Calu3 (cell line): ENCODE results near the gene RAB3IP. TPM values are rescaled to one million over a fixed set of nuclear protein-coding genes. Genes with fewer than 3 reads are reported as not detected.

ENCODE experiments used
- BruUV-seq: library from RNA; stranded (reverse); fragments of 400-500 nt; replicated peaks from 2 replicates; lab custom pipeline; 2021; lab: Mats Ljungman, UMichigan
- CTCF ChIA-PET: fragments of 300-600 bp; sonication (Branson Sonifier 250); formaldehyde crosslinking; loops from one replicate; lab custom pipeline; 2022; ENCODE audit warnings: antibody characterized with exemption; lab: Charles Lee
- DNase-seq: peaks from one replicate; pipeline ENCODE4 v3.0.0; 2022
- H3K27ac Mint-ChIP-seq: one replicate; pipeline ENCODE4 v1.8.0; 2022; ENCODE audit warnings: mixed read lengths; ENCODE audit not compliant: unreplicated experiment
- H3K27me3 Mint-ChIP-seq: one replicate; pipeline ENCODE4 v1.8.0; 2022; ENCODE audit warnings: mixed read lengths; ENCODE audit not compliant: unreplicated experiment
- H3K36me3 Mint-ChIP-seq: one replicate; pipeline ENCODE4 v1.8.0; 2022; ENCODE audit warnings: mild to moderate bottlenecking, moderate library complexity, mixed read lengths; ENCODE audit not compliant: insufficient read depth, unreplicated experiment
- H3K4me1 Mint-ChIP-seq: one replicate; pipeline ENCODE4 v1.8.0; 2022; ENCODE audit warnings: mild to moderate bottlenecking, low read depth, mixed read lengths; ENCODE audit not compliant: unreplicated experiment
- H3K4me3 Mint-ChIP-seq: one replicate; pipeline ENCODE4 v1.8.0; 2022; ENCODE audit warnings: mild to moderate bottlenecking, low read depth, moderate library complexity, mixed read lengths; ENCODE audit not compliant: unreplicated experiment
- H3K9me3 Mint-ChIP-seq: one replicate; pipeline ENCODE4 v1.8.0; 2022; ENCODE audit warnings: low read depth, mixed read lengths; ENCODE audit not compliant: unreplicated experiment
- intact Hi-C: fragments of 100-400 bp; cut with micrococcal nuclease; formaldehyde crosslinking; loops from one replicate; pipeline ENCODE4 v1.10.0; 2022; ENCODE audit not compliant: unreplicated experiment
- total RNA-seq: library from RNA; stranded (reverse); gene quantifications from 2 replicates; pipeline ENCODE4 v1.2.3, GENCODE V29; 2022
- TF ChIP-seq, protein P1 (sequence below): fragments of 200-600 bp; IDR thresholded peaks from one replicate; pipeline ENCODE4 v1.8.0; 2022; ENCODE audit warnings: antibody characterized with exemption; ENCODE audit not compliant: unreplicated experiment

Gene RAB3IP
- total RNA-seq, 1 experiment from 2014 or later = 101 TPM

DNA sequence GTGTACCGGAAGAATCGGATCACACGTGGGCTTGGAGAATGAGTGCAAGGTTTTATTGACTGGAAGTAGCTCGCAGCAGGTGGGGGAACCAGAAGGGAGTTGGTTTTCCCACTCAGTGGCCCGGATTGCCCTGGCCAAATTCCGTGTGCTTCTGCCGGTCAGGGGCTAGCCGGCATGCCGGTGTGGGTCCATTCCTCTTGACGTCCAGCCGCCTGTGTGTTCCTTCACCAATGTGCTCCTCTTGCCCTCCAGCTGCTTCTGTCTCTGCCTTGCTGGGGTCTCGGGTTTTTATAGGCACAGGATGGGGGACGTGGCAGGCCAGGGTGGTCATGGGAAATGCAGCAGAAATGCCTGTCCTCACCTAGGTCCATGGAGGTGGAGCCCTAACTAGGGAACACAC lies 97.4 kb downstream of the RAB3IP start:
- CTCF ChIA-PET = no interaction called here
- Mint-ChIP-seq H3K4me1 (peaks cover 71% of the 10 kb centered on the region), H3K9me3 (no peaks in the 10 kb centered on the region), H3K27ac (no peak overlapping the region), H3K27me3 (no peaks in the 10 kb centered on the region), H3K36me3 (peaks cover 20% of the 10 kb centered on the region), H3K4me3 (no peak overlapping the region)
- no TSS peak for BruUV-seq
- TF ChIP-seq, protein P1, sequence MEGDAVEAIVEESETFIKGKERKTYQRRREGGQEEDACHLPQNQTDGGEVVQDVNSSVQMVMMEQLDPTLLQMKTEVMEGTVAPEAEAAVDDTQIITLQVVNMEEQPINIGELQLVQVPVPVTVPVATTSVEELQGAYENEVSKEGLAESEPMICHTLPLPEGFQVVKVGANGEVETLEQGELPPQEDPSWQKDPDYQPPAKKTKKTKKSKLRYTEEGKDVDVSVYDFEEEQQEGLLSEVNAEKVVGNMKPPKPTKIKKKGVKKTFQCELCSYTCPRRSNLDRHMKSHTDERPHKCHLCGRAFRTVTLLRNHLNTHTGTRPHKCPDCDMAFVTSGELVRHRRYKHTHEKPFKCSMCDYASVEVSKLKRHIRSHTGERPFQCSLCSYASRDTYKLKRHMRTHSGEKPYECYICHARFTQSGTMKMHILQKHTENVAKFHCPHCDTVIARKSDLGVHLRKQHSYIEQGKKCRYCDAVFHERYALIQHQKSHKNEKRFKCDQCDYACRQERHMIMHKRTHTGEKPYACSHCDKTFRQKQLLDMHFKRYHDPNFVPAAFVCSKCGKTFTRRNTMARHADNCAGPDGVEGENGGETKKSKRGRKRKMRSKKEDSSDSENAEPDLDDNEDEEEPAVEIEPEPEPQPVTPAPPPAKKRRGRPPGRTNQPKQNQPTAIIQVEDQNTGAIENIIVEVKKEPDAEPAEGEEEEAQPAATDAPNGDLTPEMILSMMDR = no peak
- DNase-seq = no peak
- intact Hi-C loops = no loop called here

GRCh38 chr12:69837191-69837590 lies 98.5 kb downstream of the RAB3IP start:
- no TSS peak for BruUV-seq
- Mint-ChIP-seq H3K27me3 (no peaks in the 10 kb centered on the region), H3K4me3 (peak overlapping the region; percentile 15), H3K27ac (peak overlapping the region; percentile 41), H3K9me3 (no peaks in the 10 kb centered on the region), H3K4me1 (peaks cover 76% of the 10 kb centered on the region), H3K36me3 (peaks cover 20% of the 10 kb centered on the region)
- CTCF ChIA-PET = no interaction called here
- DNase-seq = peak; percentile 37
- TF ChIP-seq, protein P1 = no peak
- intact Hi-C loops = no loop called here

DNA sequence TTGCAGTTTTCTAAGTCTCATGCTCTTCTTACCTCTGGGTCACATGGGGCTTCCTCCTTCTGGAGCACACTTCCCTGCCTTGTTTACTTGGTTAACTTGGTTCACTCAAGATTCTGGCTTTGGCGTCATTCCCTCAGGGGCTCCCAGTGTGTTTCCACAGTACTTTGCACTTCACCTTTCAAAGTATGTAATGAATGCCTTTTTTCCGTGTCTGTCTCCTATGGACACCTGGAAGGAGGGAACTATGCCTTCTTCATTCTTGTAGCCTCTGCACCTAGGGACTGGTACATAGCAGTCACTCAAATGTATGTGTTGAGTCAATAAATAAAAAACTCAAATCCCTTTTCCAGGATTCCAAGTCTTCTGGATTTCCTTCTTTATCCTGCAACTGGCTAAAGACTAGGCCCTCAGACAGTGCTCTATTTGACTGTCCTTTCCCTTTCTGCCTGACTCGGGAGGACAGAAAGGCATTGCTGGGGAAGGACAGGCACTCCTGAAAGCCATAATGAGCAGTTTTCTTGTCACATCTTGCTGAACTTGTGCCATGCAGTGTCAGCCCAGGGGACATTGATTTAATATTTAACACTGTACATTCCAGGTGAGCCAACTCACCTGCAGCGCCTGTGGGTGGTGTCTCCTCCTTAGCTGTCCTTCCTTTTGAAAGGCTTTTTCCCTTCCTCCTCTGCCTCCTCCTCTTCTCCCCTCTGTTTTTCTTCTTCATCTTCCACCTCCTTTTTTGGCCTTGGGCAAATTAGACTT lies 99.2 kb downstream of the RAB3IP start:
- TF ChIP-seq, protein P1 = no peak
- BruUV-seq = no TSS peak
- intact Hi-C loops = no loop called here
- Mint-ChIP-seq H3K27me3 (no peaks in the 10 kb centered on the region), H3K27ac (peak overlapping the region; percentile 41), H3K4me3 (peak overlapping the region; percentile 15), H3K9me3 (no peaks in the 10 kb centered on the region), H3K4me1 (peaks cover 76% of the 10 kb centered on the region), H3K36me3 (peaks cover 16% of the 10 kb centered on the region)
- CTCF ChIA-PET = interaction anchor here (0.5 to 1.2 kb wide), 2 partner anchors 21 to 39 kb away, joined by 3 to 5 read pairs; no protein-coding TSS in a partner anchor
- peak; percentile 61 for DNase-seq

DNA sequence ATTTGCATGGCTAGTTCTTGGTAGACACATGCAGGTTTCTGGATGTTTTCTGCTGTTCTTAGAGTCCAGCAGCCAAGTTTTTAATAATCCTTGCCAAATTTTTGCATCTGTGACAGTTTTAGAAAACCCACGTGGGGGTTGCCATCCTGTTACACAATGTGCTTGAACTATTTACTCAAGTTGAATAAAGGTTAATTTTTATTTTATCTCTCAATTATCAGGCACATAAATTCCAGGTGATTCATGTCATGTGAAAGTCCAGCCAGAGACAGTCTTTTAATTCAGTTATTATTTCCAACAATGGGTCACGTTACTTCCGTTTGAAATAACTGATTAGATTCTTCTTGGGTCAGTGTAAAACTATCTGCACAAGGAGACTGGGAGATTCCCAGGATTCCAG lies 102.1 kb downstream of the RAB3IP start:
- H3K9me3 Mint-ChIP-seq = no peaks in the 10 kb centered on the region
- no TSS peak for BruUV-seq
- CTCF ChIA-PET = interaction anchor here (1.5 kb wide), 1 partner anchor 12 kb away, joined by 3 read pairs; no protein-coding TSS in a partner anchor
- TF ChIP-seq, protein P1 = no peak
- no peaks in the 10 kb centered on the region for H3K27me3 Mint-ChIP-seq
- intact Hi-C loops = no loop called here
- H3K36me3 Mint-ChIP-seq = peaks cover 12% of the 10 kb centered on the region
- H3K4me1 Mint-ChIP-seq = peaks cover 67% of the 10 kb centered on the region
- DNase-seq = peak; percentile 24
- H3K27ac Mint-ChIP-seq = peak overlapping the region; percentile 37
- peak overlapping the region; percentile 0 for H3K4me3 Mint-ChIP-seq
